ENCODE measurements around the gene NLRC4. TPM values are rescaled to one million over a fixed set of nuclear protein-coding genes. Genes with fewer than 3 reads are reported as not detected.

Gene NLRC4
- total RNA-seq (2022; extraction: Qiagen RNA extraction), result 0.03 to 0.11 TPM (median 0.05 TPM) in 5 replicates

GRCh38 chr2:32264422-32265105 is at the start of gene NLRC4:
Gene NLRC4 (minus strand): TSS chr2:32264886. CDS start chr2:32256775, 8,111 bp downstream.

GRCh38 chr2:32277674-32278477 is 13.2 kb upstream of the NLRC4 start, which contains the start of gene YIPF4:
Gene YIPF4 (plus strand): TSS chr2:32277904. CDS start chr2:32278156, 252 bp downstream.

Other genes with a start within 250 kb of the NLRC4 start
- gene DPY30, start 225.1 kb downstream of the NLRC4 start, total RNA-seq (2022; extraction: Qiagen RNA extraction), result 101 to 115 TPM (median 108 TPM) in 5 replicates
- 11.0 to 17.0 TPM (median 13.0 TPM) in 5 replicates for gene SPAST, start 201.3 kb downstream of the NLRC4 start, total RNA-seq (2022; extraction: Qiagen RNA extraction)
- 12.5 to 16.9 TPM (median 14.6 TPM) in 5 replicates for gene SLC30A6, start 99.0 kb downstream of the NLRC4 start, total RNA-seq (2022; extraction: Qiagen RNA extraction)
- 36.3 to 52.5 TPM (median 48.2 TPM) in 5 replicates for gene YIPF4, start 13.0 kb upstream of the NLRC4 start, total RNA-seq (2022; extraction: Qiagen RNA extraction)
- gene BIRC6, start 92.1 kb upstream of the NLRC4 start, total RNA-seq (2022; extraction: Qiagen RNA extraction), result 26.4 to 38.0 TPM (median 28.1 TPM) in 5 replicates

All from A549 treated with AZD2906 at 1 μM for 4 hours (cell line).